Measurements from ENCODE around the gene PDE11A.

The PDE11A gene

GRCh38 chr2:177759443-177759842 is 313.1 kb downstream of the PDE11A start:
- no peak for DNase-seq (ENCODE audit: low spot score)

GRCh38 chr2:177758591-177759371 is 313.8 kb downstream of the PDE11A start:
- no peak for DNase-seq (ENCODE audit: low spot score)

GRCh38 chr2:177756336-177756735 is 316.2 kb downstream of the PDE11A start:
- DNase-seq (ENCODE audit: low spot score) = no peak

- DNase-seq (ENCODE audit: low spot score) = no peak
These were observed 318.1 kb downstream of the PDE11A start for GRCh38 chr2:177754492-177754873.

- DNase-seq (ENCODE audit: low spot score) = no peak
These were observed 318.7 kb downstream of the PDE11A start for GRCh38 chr2:177753682-177754491.

GRCh38 chr2:177748360-177748759 is 324.2 kb downstream of the PDE11A start:
- no peak for DNase-seq (ENCODE audit: low spot score)

- no peak for DNase-seq (ENCODE audit: low spot score)
These were observed 325.2 kb downstream of the PDE11A start for GRCh38 chr2:177747384-177747783.

GRCh38 chr2:177746358-177746757 is 326.2 kb downstream of the PDE11A start:
- DNase-seq (ENCODE audit: low spot score) = no peak

GRCh38 chr2:177745531-177745930 is 327.0 kb downstream of the PDE11A start:
- no peak for DNase-seq (ENCODE audit: low spot score)

GRCh38 chr2:177742851-177743250 is 329.7 kb downstream of the PDE11A start:
- no peak for DNase-seq (ENCODE audit: low spot score)

- DNase-seq (ENCODE audit: low spot score) = no peak
These were observed 330.7 kb downstream of the PDE11A start for GRCh38 chr2:177741866-177742265.

- no peak for DNase-seq (ENCODE audit: low spot score)
These were observed 331.9 kb downstream of the PDE11A start for GRCh38 chr2:177740700-177741099.

GRCh38 chr2:177738461-177739235 is 333.9 kb downstream of the PDE11A start:
- no peak for DNase-seq (ENCODE audit: low spot score)

GRCh38 chr2:177735318-177735803 is 337.2 kb downstream of the PDE11A start:
- DNase-seq (ENCODE audit: low spot score) = no peak

GRCh38 chr2:177733322-177733855 is 339.2 kb downstream of the PDE11A start:
- DNase-seq (ENCODE audit: low spot score) = no peak

- DNase-seq (ENCODE audit: low spot score) = no peak
These were observed 341.2 kb downstream of the PDE11A start for GRCh38 chr2:177731384-177731783.

- no peak for DNase-seq (ENCODE audit: low spot score)
These were observed 341.8 kb downstream of the PDE11A start for GRCh38 chr2:177730792-177731191.

- no peak for DNase-seq (ENCODE audit: low spot score)
These were observed 342.2 kb downstream of the PDE11A start for GRCh38 chr2:177730363-177730762.

GRCh38 chr2:177728920-177729319 is 343.7 kb downstream of the PDE11A start:
- no peak for DNase-seq (ENCODE audit: low spot score)

GRCh38 chr2:177728399-177728765 is 344.2 kb downstream of the PDE11A start:
- no peak for DNase-seq (ENCODE audit: low spot score)

- DNase-seq (ENCODE audit: low spot score) = no peak
These were observed 344.8 kb downstream of the PDE11A start for GRCh38 chr2:177727577-177728398.
